ENCODE data around the gene ERP27.

GRCh38 chr12:14910090-14910915 is 28.0 kb downstream of the ERP27 start:
- no peak for TF ChIP-seq CTCF (IDR thresholded peaks at IDR 0.05 in 8 of 11, conservative IDR thresholded peaks at IDR 0.05 in 3 of 11)
- TF ChIP-seq POLR2A (IDR thresholded peaks at IDR 0.05) = no peak
- no peak for TF ChIP-seq POLR2AphosphoS5 (IDR thresholded peaks at IDR 0.05)
